Stomach (tissue), 4 donors: ENCODE measurements around the gene CAPN9.
A peak's percentile ranks its signal among the peaks of the same experiment; 100 is the strongest.

Source experiments
- CTCF ChIP-seq, 7 experiments: fragments of 450-650 bp in 4 of 7; fragments of 200-600 bp in 3 of 7; sonication (generic) in 3 of 7; IDR thresholded peaks; one replicate each; pipeline ENCODE4 v1.5.1; 2016 to 2019; ENCODE audit warnings: antibody characterized with exemption in 7 of 7, control low read depth in 2 of 7, mild to moderate bottlenecking in 1 of 7
- EP300 ChIP-seq: sonication (generic); formaldehyde crosslinking; IDR thresholded peaks from one replicate; pipeline ENCODE4 v1.6.1; 2017; ENCODE audit warnings: antibody characterized with exemption
- POLR2A ChIP-seq, 4 donors: fragments of 450-650 bp; IDR thresholded peaks; one replicate each; pipeline ENCODE4 v1.6.1; 2016; ENCODE audit warnings: antibody characterized with exemption in 4 of 4, control low read depth in 2 of 4, mild to moderate bottlenecking in 1 of 4, moderate library complexity in 1 of 4
- POLR2AphosphoS5 ChIP-seq, 3 donors: sonication (generic); formaldehyde crosslinking; IDR thresholded peaks; one replicate each; pipeline ENCODE4 v1.6.1; 2016; ENCODE audit warnings: antibody characterized with exemption in 3 of 3

- TF ChIP-seq POLR2A (IDR thresholded peaks at IDR 0.05) (no peak), EP300 (no peak), CTCF (IDR thresholded peaks at IDR 0.05) (no peak), POLR2AphosphoS5 (IDR thresholded peaks at IDR 0.05) (peak in 1 of 3 donors; percentile 18)
Observed at GRCh38 chr1:230752407-230752806, 5.2 kb downstream of the CAPN9 start.
